GM12878 (cell line): Measurements from ENCODE around the gene RAB30. TPM values are rescaled to one million over a fixed set of nuclear protein-coding genes. Genes with fewer than 3 reads are reported as not detected.

Source experiments
- ATAC-seq: fragments of 200-7000 bp; cut with Tn5 transposase; 3 replicates; pipeline ENCODE4 v1.9.1; 2020; ENCODE audit warnings: mild to moderate bottlenecking, moderate library complexity
- BruUV-seq: library from RNA; stranded (reverse); fragments of 400-500 nt; replicated peaks from 2 replicates; lab custom pipeline; 2021; lab: Mats Ljungman, UMichigan
- CTCF ChIA-PET: fragments of 300-600 bp; sonication (Branson Sonifier 250); formaldehyde crosslinking; extraction: SDS; loops from one replicate; lab custom pipeline; 2021; ENCODE audit warnings: inconsistent platforms; lab: Yijun Ruan, JAX
- POLR2A ChIA-PET: fragments of 350-600 bp; formaldehyde crosslinking; extraction: SDS; loops from one replicate; lab custom pipeline; 2021; ENCODE audit warnings: inconsistent platforms; lab: Charles Lee
- RAD21 ChIA-PET: fragments of 300-600 bp; sonication (Branson Sonifier 250); formaldehyde crosslinking; loops from one replicate; lab custom pipeline; 2023; ENCODE audit warnings: antibody characterized with exemption; ENCODE audit not compliant: unreplicated experiment; lab: Charles Lee
- SMC1A ChIA-PET: fragments of 300-600 bp; sonication (Branson Sonifier 250); formaldehyde crosslinking; loops from one replicate; lab custom pipeline; 2023; ENCODE audit not compliant: unreplicated experiment, uncharacterized antibody; lab: Charles Lee
- DNase-seq: peaks from one replicate; pipeline ENCODE4 v3.0.0-alpha.2; 2011; ENCODE audit warnings: low read depth, low spot score
- FAIRE-seq: peaks from 3 replicates; lab custom pipeline; 2011; peaks lifted over from hg19 to GRCh38; lab: Jason Lieb, UNC
- H2AFZ ChIP-seq: 2 replicates; pipeline ENCODE4 v1.6.0; 2011; ENCODE audit warnings: low read depth, low read length, control low read depth; ENCODE audit not compliant: control insufficient read depth
- H3K27ac ChIP-seq: 2 replicates; pipeline ENCODE4 v1.5.1; 2011; ENCODE audit warnings: control low read depth; ENCODE audit not compliant: control insufficient read depth, insufficient read depth
- H3K27me3 ChIP-seq, 2 experiments: replicated peaks in 1 of 2; 2 replicates each; pipeline versions ENCODE4 v1.6.0 to v1.6.1; 2011; ENCODE audit warnings: low read length in 1 of 2; ENCODE audit not compliant: control insufficient read depth in 2 of 2, insufficient read depth in 2 of 2
- H3K36me3 ChIP-seq, 2 experiments: 2 replicates each; pipeline ENCODE4 v1.5.1; 2011; ENCODE audit warnings: low read length in 1 of 2; ENCODE audit not compliant: control insufficient read depth in 2 of 2, insufficient read depth in 2 of 2
- H3K4me1 ChIP-seq: 2 replicates; pipeline ENCODE4 v1.6.1; 2011; ENCODE audit warnings: mild to moderate bottlenecking, low read length, moderate library complexity, mixed read lengths; ENCODE audit not compliant: control insufficient read depth, insufficient read depth
- H3K4me2 ChIP-seq: 2 replicates; pipeline ENCODE4 v1.6.0; 2011; ENCODE audit warnings: control low read depth; ENCODE audit not compliant: control insufficient read depth, insufficient read depth
- H3K4me3 ChIP-seq: fragments of 200-600 bp; sonication (generic); 2 replicates; pipeline ENCODE4 v1.5.1; 2016
- H3K79me2 ChIP-seq: 2 replicates; pipeline ENCODE4 v1.6.0; 2011; ENCODE audit warnings: low read length; ENCODE audit not compliant: control insufficient read depth, insufficient read depth
- H3K9ac ChIP-seq: 2 replicates; pipeline ENCODE4 v1.8.0; 2011; ENCODE audit warnings: low read length, control low read depth, mixed read lengths; ENCODE audit not compliant: control insufficient read depth, insufficient read depth
- H3K9me3 ChIP-seq: replicated peaks from 3 replicates; pipeline ENCODE4 v1.5.1; 2011; ENCODE audit warnings: mild to moderate bottlenecking, low read length; ENCODE audit not compliant: control insufficient read depth, insufficient read depth
- H4K20me1 ChIP-seq: 2 replicates; pipeline ENCODE4 v1.6.0; 2011; ENCODE audit not compliant: control insufficient read depth, insufficient read depth
- ATF7 ChIP-seq: fragments of 450-650 bp; IDR thresholded peaks from 2 replicates; pipeline ENCODE4 v1.6.1; 2016; ENCODE audit warnings: low read depth, mild to moderate bottlenecking
- GATAD2B ChIP-seq: fragments of 450-650 bp; conservative IDR thresholded peaks from 2 replicates; pipeline ENCODE4 v1.6.1; 2017; ENCODE audit warnings: low read depth, mild to moderate bottlenecking, moderate library complexity
- LARP7 ChIP-seq: fragments of 450-650 bp; IDR thresholded peaks from 2 replicates; pipeline ENCODE4 v1.6.1; 2017; ENCODE audit warnings: mild to moderate bottlenecking
- MYB ChIP-seq: fragments of 150-350 bp; IDR thresholded peaks from 2 replicates; pipeline ENCODE4 v1.6.1; 2014; ENCODE audit warnings: mild to moderate bottlenecking, low read depth, low read length, borderline replicate concordance
- POLR2AphosphoS5 ChIP-seq: IDR thresholded peaks from 2 replicates; pipeline ENCODE4 v1.6.1; 2011; ENCODE audit warnings: mild to moderate bottlenecking, low read length, inconsistent platforms
- RAD51 ChIP-seq: fragments of 450-650 bp; IDR thresholded peaks from 2 replicates; pipeline ENCODE4 v1.6.1; 2016; ENCODE audit warnings: moderate library complexity, mild to moderate bottlenecking, inconsistent platforms
- RELA ChIP-seq: fragments of 450-650 bp; IDR thresholded peaks from 2 replicates; pipeline ENCODE4 v1.8.0; 2014; ENCODE audit warnings: borderline replicate concordance; ENCODE audit not compliant: partially characterized antibody
- YBX1 ChIP-seq: fragments of 450-650 bp; IDR thresholded peaks from 2 replicates; pipeline ENCODE4 v1.6.1; 2016; ENCODE audit warnings: antibody characterized with exemption
- WGBS: methylation state at CpG from one replicate; pipeline ENCODE4 v1.1.6; 2016; ENCODE audit warnings: low lambda C conversion rate; ENCODE audit not compliant: insufficient replicate concordance, insufficient coverage; ENCODE audit errors: missing lambda C conversion rate; 5-methylcytosine and 5-hydroxymethylcytosine counted together
- in situ Hi-C: fragments of 300-500 bp; cut with MboI; formaldehyde crosslinking; loops from 9 replicates; pipeline ENCODE4 v1.14.3; 2018; ENCODE audit warnings: mixed read lengths
- intact Hi-C: fragments of 100-400 bp; cut with micrococcal nuclease; formaldehyde crosslinking; loops from one replicate; pipeline ENCODE4 v1.14.2; 2022; ENCODE audit not compliant: unreplicated experiment
- polyA plus RNA-seq, 11 experiments: library from polyadenylated mRNA; depleted of rRNA in 4 of 11; unstranded in 6 of 11; stranded (reverse) in 5 of 11; fragments of >200 nt; fragmentation: Nextera tagmentation in 4 of 11; fragmentation: Illumina TruSeq in 1 of 11; extraction: Ambion mirVana in 4 of 11; extraction: Trizol in 1 of 11; gene quantifications; 1 replicate in 1 of 11; 2 replicates in 10 of 11; pipeline versions ENCODE4 v1.2.1 to v1.2.3, GENCODE V29; 2011 to 2016; ENCODE audit warnings: inconsistent platforms in 2 of 11, missing spikeins in 2 of 11, low read depth in 1 of 11
- total RNA-seq, 4 experiments: library from RNA; depleted of rRNA in 3 of 4; stranded (reverse); fragments of >200 nt in 3 of 4; fragmentation: Illumina TruSeq in 1 of 4; extraction: Trizol in 1 of 4; gene quantifications; 2 replicates each; pipeline versions ENCODE4 v1.2.1 to v1.2.3, GENCODE V29; 2013 to 2021
- TF ChIP-seq, protein P1 (sequence below): fragments of 450-650 bp; IDR thresholded peaks from 2 replicates; pipeline ENCODE4 v1.6.1; 2017; ENCODE audit warnings: borderline replicate concordance

Gene RAB30
- total and polyA plus RNA-seq, 10 of the 15 experiments (the other 5 are each of a cell fraction or from before 2014, with no cell fraction given): 9.8 to 26.7 (median 19.2) TPM

DNA sequence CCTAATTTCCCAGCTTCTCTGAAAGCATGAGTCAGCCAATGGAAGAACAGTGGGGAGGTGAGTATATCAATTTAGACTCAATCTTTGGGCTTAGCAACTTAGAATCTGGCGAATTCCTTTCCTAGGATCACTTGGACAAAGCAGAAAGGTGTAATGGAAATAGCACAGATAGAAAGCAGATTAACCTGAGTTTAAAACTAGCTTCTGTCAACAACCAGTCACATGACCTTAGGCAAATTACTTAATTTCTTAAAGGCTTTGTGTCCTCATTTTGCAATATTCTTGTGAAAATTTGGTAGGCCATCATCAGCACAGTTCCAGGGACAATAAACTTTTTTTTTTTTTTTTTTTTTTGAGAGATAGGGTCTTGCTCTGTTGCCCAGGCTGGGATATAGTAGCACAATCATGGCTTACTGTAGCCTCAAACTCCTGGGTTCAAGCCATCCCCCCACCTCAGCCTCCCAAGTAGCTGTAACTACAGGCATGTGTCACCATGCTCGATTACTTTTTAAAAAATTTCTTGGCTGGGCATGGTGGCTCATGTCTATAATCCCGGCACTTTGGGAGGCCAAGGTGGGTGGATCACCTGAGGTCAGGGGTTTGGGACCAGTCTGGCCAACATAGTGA lies 44.4 kb upstream of the RAB30 start:
- no peaks in the 10 kb centered on the region for H4K20me1 ChIP-seq
- H3K4me1 ChIP-seq: peaks cover 12% of the 10 kb centered on the region
- intact Hi-C loops (loop anchor here (2.0 kb wide), 1 partner anchor 41 kb away; the partner anchor contains the start of gene PCF11), in situ Hi-C loops (no loop called here)
- no peak overlapping the region for H2AFZ ChIP-seq
- H3K9ac ChIP-seq: no peak overlapping the region
- no peaks in the 10 kb centered on the region for H3K27me3 ChIP-seq
- peak overlapping the region; percentile 76; the same call in 1 of the 2 replicates for H3K4me2 ChIP-seq
- H3K4me3 ChIP-seq: no peak overlapping the region
- no peaks in the 10 kb centered on the region for H3K36me3 ChIP-seq
- POLR2A ChIA-PET: interaction anchor here (0.6 to 3.7 kb wide), 3 partner anchors 23 to 848 kb away, joined by 3 to 23 read pairs (median 3); partner anchors contain the start of gene PCF11
- H3K79me2 ChIP-seq: no peaks in the 10 kb centered on the region
- WGBS: 93% methylated on average over 3 of the region's 3 CpGs
- no TSS peak for BruUV-seq
- FAIRE-seq (no peak), ATAC-seq (no peak), DNase-seq (no peak)
- H3K9me3 ChIP-seq: no peaks in the 10 kb centered on the region
- RAD21 ChIA-PET: interaction anchor here (1.2 to 4.1 kb wide), 7 partner anchors 32 to 168 kb away, joined by 3 to 21 read pairs (median 4); partner anchors contain the start of genes PCF11 and RAB30
- SMC1A ChIA-PET: interaction anchor here (0.6 to 3.3 kb wide), 20 partner anchors 9 to 378 kb away, joined by 3 to 13 read pairs (median 4); partner anchors contain the start of genes PCF11 and RAB30
- H3K27ac ChIP-seq: no peak overlapping the region
- TF ChIP-seq RAD51 (peak; percentile 53; the same call in 1 of the 2 replicates), POLR2AphosphoS5 (no peak)
- CTCF ChIA-PET: interaction anchor here (0.7 to 1.6 kb wide), 6 partner anchors 27 to 221 kb away, joined by 3 to 6 read pairs (median 4); no protein-coding TSS in a partner anchor

- Histone ChIP-seq H3K4me1 (peaks cover 12% of the 10 kb centered on the region), H2AFZ (no peak overlapping the region), H3K9me3 (no peaks in the 10 kb centered on the region), H3K4me2 (no peak overlapping the region), H4K20me1 (no peaks in the 10 kb centered on the region), H3K27ac (no peak overlapping the region), H3K9ac (no peak overlapping the region), H3K27me3 (no peaks in the 10 kb centered on the region), H3K4me3 (0 out of 2 replicates have a peak overlapping the region, but pooled peaks have one; percentile 8), H3K36me3 (no peaks in the 10 kb centered on the region), H3K79me2 (no peaks in the 10 kb centered on the region)
- FAIRE-seq (no peak), DNase-seq (no peak), ATAC-seq (no peak)
- BruUV-seq: no TSS peak
- intact Hi-C loops (no loop called here), in situ Hi-C loops (no loop called here)
- 97% methylated on average over 5 of the region's 5 CpGs for WGBS
- RAD21 ChIA-PET: interaction anchor here (0.7 to 4.1 kb wide), 7 partner anchors 24 to 169 kb away, joined by 3 to 21 read pairs (median 4); partner anchors contain the start of genes PCF11 and RAB30
- POLR2A ChIA-PET: interaction anchor here (0.6 kb wide), 1 partner anchor 849 kb away, joined by 3 read pairs; no protein-coding TSS in a partner anchor
- CTCF ChIA-PET: interaction anchor here (1.0 to 1.6 kb wide), 4 partner anchors 26 to 134 kb away, joined by 3 to 6 read pairs (median 5); no protein-coding TSS in a partner anchor
- SMC1A ChIA-PET: interaction anchor here (0.6 to 3.3 kb wide), 15 partner anchors 8 to 377 kb away, joined by 3 to 13 read pairs (median 4); partner anchors contain the start of genes PCF11 and RAB30
- TF ChIP-seq LARP7: no peak
- TF ChIP-seq, protein P1, sequence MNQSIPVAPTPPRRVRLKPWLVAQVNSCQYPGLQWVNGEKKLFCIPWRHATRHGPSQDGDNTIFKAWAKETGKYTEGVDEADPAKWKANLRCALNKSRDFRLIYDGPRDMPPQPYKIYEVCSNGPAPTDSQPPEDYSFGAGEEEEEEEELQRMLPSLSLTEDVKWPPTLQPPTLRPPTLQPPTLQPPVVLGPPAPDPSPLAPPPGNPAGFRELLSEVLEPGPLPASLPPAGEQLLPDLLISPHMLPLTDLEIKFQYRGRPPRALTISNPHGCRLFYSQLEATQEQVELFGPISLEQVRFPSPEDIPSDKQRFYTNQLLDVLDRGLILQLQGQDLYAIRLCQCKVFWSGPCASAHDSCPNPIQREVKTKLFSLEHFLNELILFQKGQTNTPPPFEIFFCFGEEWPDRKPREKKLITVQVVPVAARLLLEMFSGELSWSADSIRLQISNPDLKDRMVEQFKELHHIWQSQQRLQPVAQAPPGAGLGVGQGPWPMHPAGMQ: no peak
- no peak for TF ChIP-seq GATAD2B
- no peak for TF ChIP-seq YBX1
- no peak for TF ChIP-seq ATF7
- TF ChIP-seq MYB: no peak
- no peak for TF ChIP-seq RELA
Observed at GRCh38 chr11:83115551-83115950, 43.9 kb upstream of the RAB30 start.
